ENCODE results near the gene YY1.
"Not testable (repeated sequence)": the region's sequence is repeated elsewhere in the genome, so short reads cannot be mapped to it uniquely, and the experiment has no call there.

The YY1 gene

DNA sequence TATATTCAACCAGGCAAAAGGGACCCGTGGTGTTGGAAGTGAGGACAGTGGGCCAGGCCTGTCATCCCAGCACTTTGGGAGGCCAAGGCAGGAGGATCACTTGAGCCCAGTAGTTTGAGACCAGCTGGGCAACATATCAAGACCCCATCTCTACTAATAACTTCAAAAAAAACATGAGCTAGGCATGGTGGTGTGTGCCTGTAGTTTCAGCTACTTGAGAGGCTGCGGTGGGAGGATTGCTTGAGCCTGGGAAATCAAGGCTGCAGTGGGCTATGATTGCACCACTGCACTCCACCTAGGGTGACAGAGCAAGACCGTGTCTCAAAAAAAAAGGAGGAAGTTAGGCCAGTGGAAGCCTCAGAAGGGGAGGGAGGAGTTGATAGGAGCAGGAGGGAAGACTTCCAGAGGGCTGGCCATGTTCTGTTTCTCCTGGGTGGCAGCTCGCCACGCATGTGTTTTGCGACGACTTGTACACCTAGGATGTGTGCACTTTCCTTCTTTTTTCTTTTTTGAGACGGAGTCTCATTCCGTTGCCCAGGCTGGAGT is 57.2 kb downstream of the YY1 start:
- DNase-seq (ENCODE audit: low read depth), result no peak

DNA sequence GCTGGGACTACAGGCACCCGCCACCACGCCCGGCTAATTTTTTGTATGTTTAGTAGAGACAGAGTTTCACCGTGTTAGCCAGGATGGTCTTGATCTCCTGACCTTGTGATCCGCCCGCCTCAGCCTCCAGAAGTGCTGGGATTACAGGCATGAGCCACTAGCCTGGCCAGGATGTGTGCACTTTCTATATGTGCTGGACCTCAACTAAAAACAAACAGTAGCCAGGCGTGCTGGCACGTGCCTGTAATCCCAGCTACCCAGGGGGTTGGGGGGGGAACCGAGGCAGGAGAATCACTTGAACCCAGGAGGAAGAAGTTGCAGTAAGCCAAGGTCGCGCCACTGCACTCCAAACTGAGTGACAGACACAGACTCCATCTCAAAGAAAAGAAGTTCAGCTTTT is 57.8 kb downstream of the YY1 start:
- not testable (repeated sequence) for DNase-seq (ENCODE audit: low read depth)

DNA sequence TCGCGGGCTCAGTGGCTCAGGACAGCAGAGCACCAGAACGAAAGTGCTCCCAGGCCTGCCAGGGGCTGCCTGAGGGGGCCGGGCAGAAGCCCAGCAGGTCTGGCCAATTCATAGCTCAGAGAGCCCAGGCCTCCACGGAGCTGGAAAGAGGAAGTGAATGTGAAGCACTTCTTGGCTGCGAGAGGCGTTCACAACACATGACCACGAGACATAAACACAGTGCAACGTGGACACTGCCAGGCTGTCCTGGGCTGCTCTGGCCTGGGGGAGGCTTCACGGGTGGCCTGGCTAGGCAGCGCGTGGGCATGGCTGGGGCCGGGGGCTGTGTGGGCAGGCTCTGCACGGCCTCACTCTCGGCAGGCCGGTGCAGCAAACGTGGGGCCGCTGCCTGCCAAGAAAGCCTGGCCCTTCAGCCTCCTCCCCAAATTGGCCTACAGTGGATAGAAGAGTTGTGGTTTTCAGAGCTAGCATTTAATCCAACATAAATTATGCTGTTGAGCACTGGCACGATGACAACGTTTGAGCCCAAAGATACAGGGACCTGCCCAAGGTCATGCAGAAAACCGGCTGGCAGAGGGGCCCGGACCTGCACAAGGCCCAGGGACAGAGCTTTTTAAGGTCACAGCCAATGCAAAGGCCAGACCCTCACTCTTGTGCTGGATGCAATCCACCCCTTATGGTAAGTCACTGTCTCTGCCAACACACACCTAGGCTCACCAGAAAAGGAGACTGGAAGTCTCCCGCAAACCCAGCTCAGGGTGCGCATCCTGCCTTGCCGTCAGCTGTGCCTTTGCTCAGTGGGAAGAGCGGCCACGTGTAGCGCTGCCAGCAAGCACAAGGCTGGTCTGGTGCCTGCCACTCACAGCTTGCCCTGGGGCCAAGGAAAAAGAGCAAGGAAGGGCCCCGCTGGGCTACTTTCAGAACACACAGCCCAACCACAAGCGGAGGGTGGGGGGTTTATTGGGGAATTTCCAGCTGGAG is 58.7 kb downstream of the YY1 start:
- no peak for DNase-seq (ENCODE audit: low read depth)

DNA sequence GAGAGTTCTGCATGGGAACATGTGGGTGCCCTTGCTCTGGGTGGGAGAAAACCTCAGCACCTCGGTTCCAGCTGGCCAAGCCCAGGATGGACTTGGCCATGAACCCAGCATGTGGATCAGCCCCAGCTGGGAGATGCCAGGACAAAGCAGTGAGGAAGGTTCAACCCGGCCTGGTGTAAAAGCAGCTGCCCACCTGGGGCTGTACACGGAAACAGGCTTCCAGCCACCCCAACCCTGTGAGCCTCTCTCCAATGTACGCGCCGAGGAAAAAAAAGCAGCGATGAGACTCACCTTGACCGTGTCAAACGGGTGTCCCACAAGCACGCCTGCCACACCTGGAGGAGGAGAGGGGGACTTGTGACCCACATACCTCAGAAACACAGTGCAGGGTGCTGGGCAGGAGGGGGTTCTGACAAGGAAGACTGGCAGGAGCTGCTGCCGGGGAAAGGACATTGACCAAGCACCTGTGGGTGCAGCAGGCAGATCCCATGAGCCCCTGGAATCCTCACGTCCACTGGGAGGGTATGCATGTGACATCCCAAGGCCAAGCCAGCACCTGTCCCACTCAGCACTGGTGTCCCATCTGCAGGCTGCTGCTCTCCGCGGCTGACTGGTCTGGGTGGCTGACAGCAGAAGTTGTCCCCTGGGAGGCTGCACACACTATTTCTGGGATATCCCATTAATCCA is 59.8 kb downstream of the YY1 start:
- no peak for DNase-seq (ENCODE audit: low read depth)

DNA sequence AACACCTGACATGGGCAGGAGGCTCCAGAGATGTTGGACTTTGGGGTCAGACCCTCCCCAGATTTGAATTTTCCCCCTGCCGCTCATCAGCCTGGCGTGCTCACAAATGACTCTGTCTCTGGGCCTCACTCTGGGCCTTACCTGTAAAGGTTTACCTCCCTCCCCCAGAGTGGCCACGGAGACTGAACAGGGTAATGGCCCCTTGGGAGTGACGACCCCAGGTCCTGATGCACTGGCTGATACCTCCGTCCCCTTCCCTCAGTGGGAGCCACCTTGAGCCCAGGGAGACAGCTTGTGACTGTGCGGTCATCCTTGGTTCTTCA is 60.3 kb downstream of the YY1 start:
- DNase-seq (ENCODE audit: low read depth), result no peak

DNA sequence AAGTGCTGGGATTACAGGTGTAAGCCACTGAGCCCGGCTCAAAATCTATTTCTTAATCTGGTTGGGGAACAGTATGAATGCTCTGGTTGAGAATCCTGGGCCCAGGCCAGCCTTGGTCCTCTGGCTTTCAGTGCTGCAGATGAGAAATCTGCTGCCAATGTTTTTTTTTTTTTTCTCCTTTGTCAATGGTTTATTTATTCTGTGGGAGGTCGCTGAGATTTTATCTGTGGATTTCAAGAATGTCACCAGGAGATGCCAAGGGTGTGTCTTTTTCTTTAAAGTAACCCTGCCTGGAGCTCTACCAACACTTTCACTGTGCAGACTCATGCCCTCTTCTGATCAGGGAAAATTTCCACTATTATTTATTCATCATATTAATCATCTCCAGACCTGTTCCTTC is 63.7 kb downstream of the YY1 start:
- no peak for DNase-seq (ENCODE audit: low read depth)

DNA sequence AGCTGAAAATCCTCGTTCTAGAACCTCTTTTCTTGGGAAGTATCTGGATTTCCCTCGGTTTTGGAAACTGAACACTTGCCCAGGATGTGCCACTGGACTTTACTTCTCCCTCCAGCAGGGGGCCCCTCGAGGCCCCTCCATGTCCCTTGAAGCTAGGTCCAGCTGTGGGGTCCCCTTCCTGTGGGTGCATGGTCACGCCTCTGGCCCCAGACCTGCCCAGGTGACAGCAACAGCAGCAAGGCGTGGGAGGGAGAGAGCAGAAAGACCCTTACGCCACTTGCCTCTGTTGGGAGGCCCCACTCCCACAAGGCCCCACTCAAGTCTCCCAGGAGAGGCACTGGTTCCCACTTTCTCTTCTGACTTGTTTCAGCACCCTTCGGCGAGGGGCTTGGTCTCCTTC is 64.2 kb downstream of the YY1 start:
- DNase-seq (ENCODE audit: low read depth), result no peak

DNA sequence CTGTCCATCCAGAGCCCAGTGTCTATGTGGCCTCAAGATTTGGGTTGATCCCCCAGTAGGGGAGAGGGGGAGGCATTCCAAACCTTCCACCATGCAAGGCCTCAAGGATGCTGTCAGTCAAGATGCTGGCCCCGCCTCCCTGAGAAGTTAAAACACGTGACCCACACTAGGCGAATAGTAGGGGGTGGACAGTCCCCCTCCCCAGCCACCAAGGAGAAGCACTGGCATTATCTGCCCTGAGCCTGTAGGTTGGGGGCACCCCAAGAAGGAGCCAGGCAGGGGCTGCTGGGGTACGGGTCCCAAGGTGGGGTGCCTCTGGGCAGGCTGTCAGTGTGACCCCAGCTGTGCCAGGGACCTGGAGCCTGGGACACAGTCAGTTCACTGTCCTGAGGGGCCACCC is 65.0 kb downstream of the YY1 start:
- DNase-seq (ENCODE audit: low read depth), result no peak

DNA sequence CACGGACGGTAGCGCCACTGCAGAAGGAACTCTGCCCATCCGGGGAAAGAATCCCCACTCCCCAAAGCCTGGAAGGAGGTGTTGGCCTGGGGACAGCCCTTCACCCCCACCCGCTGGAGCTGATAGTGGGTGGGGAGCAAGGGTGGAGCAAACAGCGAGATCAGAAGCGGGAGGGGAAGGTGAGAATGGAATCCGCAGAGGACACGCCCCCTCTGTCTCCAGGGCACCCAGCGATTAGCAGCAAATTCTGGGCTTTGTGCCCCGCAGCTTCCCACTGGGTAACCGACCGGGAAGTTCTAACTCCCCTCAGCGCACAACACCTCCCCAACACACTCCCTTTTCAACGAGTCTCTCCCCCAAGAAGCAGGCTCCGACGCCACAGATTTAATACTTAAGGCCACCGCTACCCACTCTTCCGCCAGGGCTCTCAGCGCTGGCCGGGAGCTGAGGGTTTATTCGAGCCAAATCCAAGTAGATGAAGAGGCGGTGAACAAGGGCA is 65.9 kb downstream of the YY1 start:
- no peak for DNase-seq (ENCODE audit: low read depth)

DNA sequence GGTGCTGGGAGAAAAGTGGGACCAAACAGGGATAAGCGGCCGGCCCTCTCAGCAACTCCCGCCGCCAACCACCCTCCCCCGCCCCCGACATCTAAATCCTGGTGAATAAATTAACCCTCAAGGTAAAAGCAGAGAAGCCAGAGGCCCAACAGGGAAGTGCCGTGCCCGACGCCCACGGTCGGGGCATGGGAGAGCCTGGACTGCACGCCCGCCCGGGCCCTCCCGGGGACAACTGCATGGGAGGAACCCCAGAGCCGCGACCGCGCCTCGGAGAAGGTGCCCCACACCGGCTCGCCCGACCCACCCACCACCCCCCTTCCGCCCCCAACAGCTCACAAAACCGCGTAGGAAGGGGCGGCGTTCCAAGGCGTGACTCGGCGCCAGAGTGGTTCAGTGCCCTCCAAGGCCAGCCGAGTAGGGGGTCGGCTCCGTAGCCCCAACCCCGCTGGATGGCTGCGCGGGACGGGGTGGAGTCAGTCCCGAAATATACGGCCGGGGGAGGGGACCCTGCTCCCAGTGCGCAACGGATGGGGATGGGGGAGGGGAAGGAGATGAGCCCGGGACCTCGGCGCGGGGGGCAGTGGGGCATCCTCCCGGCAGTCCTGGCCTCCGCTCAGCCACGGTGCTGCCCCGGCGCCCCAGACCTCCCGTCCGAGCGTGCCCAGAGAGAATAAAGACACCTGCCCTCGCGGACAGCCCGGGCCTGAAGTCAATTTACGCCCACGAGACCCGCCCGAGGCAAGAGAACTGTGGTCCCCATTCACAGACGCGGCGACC is 66.6 kb downstream of the YY1 start:
- peak; percentile 14 for DNase-seq (ENCODE audit: low read depth)

DNA sequence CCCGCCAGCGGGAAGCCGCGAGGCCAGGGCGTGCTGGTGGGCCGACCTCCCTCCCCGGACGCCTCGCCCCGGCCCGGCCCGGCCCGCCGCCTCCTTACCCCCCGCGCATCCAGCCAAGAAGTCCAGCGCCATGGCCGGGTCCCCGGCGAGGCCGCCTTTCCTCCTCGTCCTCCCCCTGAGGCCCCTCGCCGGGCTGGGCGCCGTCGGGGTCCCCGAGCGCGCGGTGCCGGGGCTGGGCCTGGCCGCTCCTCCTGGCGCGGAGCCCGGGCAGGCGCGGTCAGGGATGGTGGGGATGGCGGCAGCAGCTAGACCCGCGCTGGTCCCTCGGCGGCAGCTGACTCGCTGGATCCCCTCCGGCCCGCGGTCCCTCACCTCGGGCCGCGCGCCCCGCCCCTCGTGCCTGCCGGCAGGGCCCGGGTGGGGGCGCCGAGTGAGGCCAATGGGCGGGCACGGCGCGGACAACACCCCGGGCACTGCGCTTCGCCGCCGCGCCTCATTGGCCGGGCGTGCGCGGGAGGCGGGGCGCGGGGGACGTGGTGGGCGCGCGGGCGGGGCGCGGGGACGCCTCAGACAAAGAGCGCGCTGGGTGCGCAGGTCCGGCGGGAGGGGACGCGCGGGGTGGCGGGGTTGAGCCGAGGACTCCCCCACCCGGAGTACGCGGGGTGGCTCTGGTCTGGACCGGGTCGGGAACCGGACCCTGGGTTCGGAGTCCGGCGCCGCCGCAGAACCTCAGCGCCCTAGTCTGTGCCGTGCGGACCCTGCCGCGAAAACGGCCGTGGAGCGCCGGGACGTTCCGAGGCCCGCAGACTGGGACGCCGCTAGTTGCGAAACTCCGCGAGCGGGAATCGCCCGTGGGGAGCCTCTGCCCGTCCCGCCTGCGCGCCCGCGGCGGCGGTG is 67.4 kb downstream of the YY1 start, which contains the start of gene SLC25A29:
Gene SLC25A29 (minus strand): TSS at position 344 of the 897 bp plus-strand sequence. CDS start 212 bp downstream, at position 132.
- peak; percentile 60 for DNase-seq (ENCODE audit: low read depth)

DNA sequence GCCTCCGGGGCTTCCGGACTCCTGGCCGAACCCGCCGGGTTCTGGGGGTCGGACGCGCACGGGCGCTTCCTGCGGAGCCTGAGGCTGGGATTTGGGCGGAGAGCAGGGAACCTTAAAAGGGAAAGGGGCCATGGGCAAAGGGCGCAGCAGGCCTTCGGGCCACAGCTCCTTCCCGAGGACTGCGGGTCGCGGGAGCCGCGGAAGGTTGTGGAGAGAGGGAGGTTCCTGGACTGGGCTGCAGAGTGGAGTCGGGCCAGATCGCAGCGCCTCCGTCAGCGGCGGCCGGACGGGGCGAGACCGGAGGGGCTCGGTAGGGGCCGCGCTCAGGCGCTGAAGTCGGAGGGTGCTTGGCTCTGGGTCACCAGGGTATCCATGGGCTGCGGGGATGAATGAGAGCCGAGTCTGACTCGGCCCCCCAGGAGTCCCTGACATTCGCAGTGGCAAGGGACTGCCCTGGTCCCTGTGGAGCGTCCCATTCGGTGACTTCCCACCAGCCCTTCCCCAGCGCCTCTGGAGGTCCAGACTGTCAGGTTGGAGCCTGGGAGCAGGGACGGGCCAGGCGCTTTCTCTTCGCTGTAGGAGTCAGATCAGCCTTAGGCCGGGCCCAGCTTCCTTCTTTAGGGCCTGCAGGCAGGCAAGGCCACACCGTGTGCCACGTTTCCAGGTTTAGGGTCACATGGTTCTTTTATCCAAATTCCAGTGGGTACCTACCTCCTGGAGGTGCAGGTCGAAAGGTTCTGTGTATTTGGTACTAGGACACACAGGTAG is 68.2 kb downstream of the YY1 start:
- no peak for DNase-seq (ENCODE audit: low read depth)

DNA sequence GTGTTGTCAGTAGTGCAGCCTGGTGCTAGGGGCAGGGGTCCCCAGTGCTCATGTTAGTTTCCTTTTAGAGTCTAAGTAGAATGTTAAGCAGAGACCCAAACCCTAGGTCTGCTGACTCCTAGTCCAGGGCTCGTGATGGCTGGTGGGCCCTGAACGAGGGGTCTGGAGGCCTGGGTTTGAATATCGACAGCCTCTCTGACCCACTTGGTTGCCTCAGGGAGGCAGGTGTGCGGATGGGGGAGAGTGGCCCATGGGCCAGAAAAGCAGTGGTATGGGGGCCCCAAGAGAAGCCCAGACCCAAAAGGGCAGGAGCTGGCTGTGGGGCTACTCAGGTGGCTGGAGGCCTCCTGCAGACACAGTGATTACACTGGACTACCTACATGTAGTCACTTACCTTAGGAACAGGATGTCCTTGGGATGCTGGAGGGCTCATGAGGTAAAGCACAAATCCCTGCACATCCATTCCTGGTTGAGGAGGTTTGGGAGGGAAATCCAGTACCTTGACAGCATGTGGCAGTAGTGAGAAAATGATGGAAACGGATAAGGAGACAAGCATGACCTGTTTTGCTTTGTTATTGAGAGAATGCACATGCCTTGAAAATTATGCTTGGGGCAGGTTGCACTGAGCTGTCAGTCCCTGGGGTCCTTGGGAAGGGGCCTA is 69.0 kb downstream of the YY1 start:
- no peak for DNase-seq (ENCODE audit: low read depth)

DNA sequence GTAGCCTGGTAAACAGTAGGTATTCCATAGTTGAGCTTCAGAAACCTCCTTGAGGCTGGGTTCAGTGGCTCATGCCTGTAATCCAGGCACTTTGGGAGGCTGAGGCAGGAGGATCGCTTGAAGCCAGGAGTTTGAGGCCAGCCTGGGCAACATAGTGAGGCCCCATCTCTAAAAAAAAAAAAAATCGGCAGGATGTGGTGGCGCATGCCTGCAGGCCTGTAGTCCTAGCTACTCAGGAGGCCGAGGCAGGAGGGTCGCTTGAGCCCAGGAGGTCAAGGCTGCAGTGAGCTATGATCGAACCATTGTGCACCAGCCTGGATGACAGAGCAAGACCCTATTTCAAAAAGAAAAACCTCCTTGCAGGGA is 69.5 kb downstream of the YY1 start:
- DNase-seq (ENCODE audit: low read depth), result not testable (repeated sequence)

DNA sequence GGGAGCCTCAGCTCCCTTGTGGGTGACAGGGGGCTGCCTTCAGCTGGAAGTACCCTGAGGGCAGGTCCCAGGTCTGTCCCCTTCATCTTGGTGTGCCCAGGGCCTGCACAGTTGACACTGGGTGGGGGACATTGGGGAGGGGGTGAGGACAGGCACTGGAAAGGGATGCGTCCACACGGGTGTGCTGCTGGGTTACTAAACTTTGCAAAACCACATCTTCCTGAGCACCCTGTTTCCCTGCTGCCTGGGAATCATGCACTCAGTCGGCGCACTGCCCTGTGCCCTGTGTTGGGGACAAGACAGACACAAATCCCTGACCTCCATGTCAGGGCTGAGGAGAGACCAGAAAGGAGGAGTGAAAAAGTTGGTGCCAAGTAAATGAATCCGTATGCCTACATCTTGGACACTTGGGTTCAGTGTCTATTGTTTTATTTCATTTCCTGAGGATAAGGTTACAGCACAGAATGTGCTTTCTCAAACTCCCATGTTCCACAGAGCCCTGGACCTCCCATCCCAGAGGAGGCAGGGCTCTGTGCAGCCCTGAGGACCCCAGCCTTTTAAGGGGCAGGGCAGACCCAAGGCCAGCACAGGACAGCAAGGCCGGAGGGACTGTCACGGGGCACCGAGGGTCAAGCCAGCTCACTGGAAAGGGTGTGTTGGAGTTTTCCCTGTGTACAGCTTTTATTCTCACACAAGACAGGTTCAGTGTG is 70.2 kb downstream of the YY1 start:
- no peak for DNase-seq (ENCODE audit: low read depth)

DNA sequence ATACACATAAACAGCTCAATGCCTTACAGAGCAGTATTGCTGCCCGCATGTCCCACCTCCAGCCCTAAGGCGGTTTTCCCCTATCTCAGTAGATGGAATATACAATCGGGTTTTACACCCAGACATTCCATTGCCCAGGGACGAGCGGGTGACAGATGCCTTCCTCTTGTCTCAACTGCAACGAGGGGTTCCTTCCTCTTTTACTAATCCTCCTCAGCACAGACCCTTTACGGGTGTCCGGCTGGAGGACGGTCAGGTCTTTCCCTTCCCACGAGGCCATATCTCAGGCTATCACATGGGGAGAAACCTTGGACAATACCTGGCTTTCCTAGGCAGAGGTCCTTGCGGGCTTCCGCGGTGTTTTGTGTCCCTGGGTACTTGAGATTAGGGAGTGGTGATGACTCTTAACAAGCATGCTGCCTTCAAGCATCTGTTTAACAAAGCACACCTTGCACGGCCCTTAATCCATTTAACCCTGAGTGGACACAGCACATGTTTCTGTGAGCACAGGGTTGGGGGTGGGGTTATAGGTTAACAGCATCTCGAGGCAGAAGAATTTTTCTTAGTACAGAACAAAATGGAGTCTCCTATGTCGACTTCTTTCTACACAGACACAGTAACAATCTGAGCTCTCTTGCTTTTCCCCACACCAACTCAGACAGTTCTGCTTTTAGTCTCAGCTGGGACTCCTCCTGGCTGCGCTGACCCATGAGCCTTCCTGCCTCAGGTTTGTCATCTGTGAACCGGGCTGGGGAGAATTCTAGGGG is 73.3 kb downstream of the YY1 start:
- DNase-seq (ENCODE audit: low read depth), result not testable (repeated sequence)

DNA sequence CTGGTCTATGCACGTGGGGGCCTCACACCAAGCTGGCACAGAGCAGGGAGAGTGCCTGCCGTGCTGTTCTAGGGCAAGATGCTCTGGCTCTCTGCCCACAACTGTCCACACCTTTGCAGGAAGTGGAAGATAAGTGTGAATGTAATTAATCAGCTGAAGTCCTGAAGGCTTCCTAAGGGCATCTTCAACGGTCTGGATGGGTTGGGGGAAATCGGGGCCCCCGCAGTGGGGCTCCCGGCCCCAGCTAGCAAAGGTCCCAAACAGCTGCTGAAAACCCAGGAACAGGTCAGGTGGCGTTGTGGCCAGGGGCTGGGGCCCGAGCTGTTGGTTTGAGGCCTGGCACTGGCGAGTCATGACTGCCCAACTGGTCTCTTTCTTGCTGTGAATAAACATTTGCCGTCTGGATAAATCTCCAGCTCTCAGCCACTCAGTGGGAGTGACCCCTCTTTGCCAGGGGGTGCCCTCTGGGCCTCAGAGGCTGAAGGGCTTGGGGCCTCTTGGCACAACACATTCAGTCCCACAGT is 74.0 kb downstream of the YY1 start:
- DNase-seq (ENCODE audit: low read depth), result no peak
